ENCODE data around the gene RAI2. TPM values are rescaled to one million over a fixed set of nuclear protein-coding genes. Genes with fewer than 3 reads are reported as not detected.

RAI2 gene
- total and polyA plus RNA-seq, 2 donors (not counting 1 experiment from before 2014, with no cell fraction given): 0.91 to 2.1 TPM

- H3K27me3 ChIP-seq (ENCODE audit: control insufficient read depth, insufficient read depth, low read length): no peaks in the 10 kb centered on the region
- no peak overlapping the region for H2AFZ ChIP-seq (ENCODE audit: low read length)
- H3K9ac ChIP-seq (ENCODE audit: insufficient read depth, low read length): no peak overlapping the region
- TF ChIP-seq CTCF (conservative IDR thresholded peaks at IDR 0.05 in 1 of 2, IDR thresholded peaks at IDR 0.05 in 1 of 2; ENCODE audit: low read depth in 1 of 2, low read length in 2 of 2): no peak
- no peak for TF ChIP-seq EZH2 (IDR thresholded peaks at IDR 0.05; ENCODE audit: low read length, missing control alignments)
- no peaks in the 10 kb centered on the region for H3K4me1 ChIP-seq (ENCODE audit: control insufficient read depth, extremely low read depth, insufficient read depth, low read length)
- no peak overlapping the region for H3K4me2 ChIP-seq (ENCODE audit: extremely low read depth, insufficient read depth, low read length)
- H3K9me3 ChIP-seq (ENCODE audit: control insufficient read depth, insufficient read depth, low read depth, low read length): no peaks in the 10 kb centered on the region
- H3K27ac ChIP-seq (ENCODE audit: insufficient read depth, low read length): no peak overlapping the region
- H3K79me2 ChIP-seq (ENCODE audit: control insufficient read depth, insufficient read depth, low read length): no peaks in the 10 kb centered on the region
- no peak overlapping the region for H3K4me3 ChIP-seq (replicated peaks in 1 of 4; ENCODE audit: control extremely low read depth in 1 of 4, insufficient read depth in 1 of 4, low read depth in 3 of 4, low read length in 4 of 4)
- DNase-seq (ENCODE audit: low read depth in 2 of 2): peak in 1 of 2 donors; percentile 58
- no peaks in the 10 kb centered on the region for H3K36me3 ChIP-seq (ENCODE audit: control insufficient read depth, insufficient read depth, low read length)
- no peaks in the 10 kb centered on the region for H4K20me1 ChIP-seq (ENCODE audit: control insufficient read depth, extremely low read depth, insufficient read depth, low read length)
Measured at GRCh38 chrX:17824980-17825379, 36.1 kb downstream of the RAI2 start.

- Histone ChIP-seq H3K4me3 (replicated peaks in 1 of 4; ENCODE audit: control extremely low read depth in 1 of 4, insufficient read depth in 1 of 4, low read depth in 3 of 4, low read length in 4 of 4) (no peak overlapping the region), H2AFZ (ENCODE audit: low read length) (no peak overlapping the region), H4K20me1 (ENCODE audit: control insufficient read depth, extremely low read depth, insufficient read depth, low read length) (no peaks in the 10 kb centered on the region), H3K9me3 (ENCODE audit: control insufficient read depth, insufficient read depth, low read depth, low read length) (no peaks in the 10 kb centered on the region), H3K27me3 (ENCODE audit: control insufficient read depth, insufficient read depth, low read length) (no peaks in the 10 kb centered on the region), H3K27ac (ENCODE audit: insufficient read depth, low read length) (no peak overlapping the region), H3K4me1 (ENCODE audit: control insufficient read depth, extremely low read depth, insufficient read depth, low read length) (no peaks in the 10 kb centered on the region), H3K9ac (ENCODE audit: insufficient read depth, low read length) (no peak overlapping the region), H3K79me2 (ENCODE audit: control insufficient read depth, insufficient read depth, low read length) (no peaks in the 10 kb centered on the region), H3K4me2 (ENCODE audit: extremely low read depth, insufficient read depth, low read length) (no peak overlapping the region), H3K36me3 (ENCODE audit: control insufficient read depth, insufficient read depth, low read length) (no peaks in the 10 kb centered on the region)
- TF ChIP-seq EZH2 (IDR thresholded peaks at IDR 0.05; ENCODE audit: low read length, missing control alignments) (no peak), CTCF (conservative IDR thresholded peaks at IDR 0.05 in 1 of 2, IDR thresholded peaks at IDR 0.05 in 1 of 2; ENCODE audit: low read depth in 1 of 2, low read length in 2 of 2) (no peak)
- peak in 1 of 2 donors; percentile 4 for DNase-seq (ENCODE audit: low read depth in 2 of 2)
Measured at GRCh38 chrX:17822351-17822750, 38.7 kb downstream of the RAI2 start.

- Histone ChIP-seq H3K9me3 (ENCODE audit: control insufficient read depth, insufficient read depth, low read depth, low read length) (no peaks in the 10 kb centered on the region), H3K79me2 (ENCODE audit: control insufficient read depth, insufficient read depth, low read length) (no peaks in the 10 kb centered on the region), H3K27ac (ENCODE audit: insufficient read depth, low read length) (no peak overlapping the region), H4K20me1 (ENCODE audit: control insufficient read depth, extremely low read depth, insufficient read depth, low read length) (no peaks in the 10 kb centered on the region), H3K27me3 (ENCODE audit: control insufficient read depth, insufficient read depth, low read length) (no peaks in the 10 kb centered on the region), H3K36me3 (ENCODE audit: control insufficient read depth, insufficient read depth, low read length) (no peaks in the 10 kb centered on the region), H3K4me2 (ENCODE audit: extremely low read depth, insufficient read depth, low read length) (no peak overlapping the region), H3K4me3 (replicated peaks in 1 of 4; ENCODE audit: control extremely low read depth in 1 of 4, insufficient read depth in 1 of 4, low read depth in 3 of 4, low read length in 4 of 4) (no peak overlapping the region), H2AFZ (ENCODE audit: low read length) (no peak overlapping the region), H3K9ac (ENCODE audit: insufficient read depth, low read length) (no peak overlapping the region), H3K4me1 (ENCODE audit: control insufficient read depth, extremely low read depth, insufficient read depth, low read length) (no peaks in the 10 kb centered on the region)
- no peak for DNase-seq (ENCODE audit: low read depth in 2 of 2)
- TF ChIP-seq CTCF (conservative IDR thresholded peaks at IDR 0.05 in 1 of 2, IDR thresholded peaks at IDR 0.05 in 1 of 2; ENCODE audit: low read depth in 1 of 2, low read length in 2 of 2): no peak
- TF ChIP-seq EZH2 (IDR thresholded peaks at IDR 0.05; ENCODE audit: low read length, missing control alignments): no peak
Measured at GRCh38 chrX:17820100-17820499, 41.0 kb downstream of the RAI2 start.

Data from fibroblast of lung (primary cell).